Stimulated activated naive CD8-positive, alpha-beta T cell treated with anti-CD3 and anti-CD28 coated beads, Interleukin-15, amount 100 ng/mL, for 72 hours (primary cell): ENCODE measurements around the gene KLF1.
A peak's percentile ranks its signal among the peaks of the same experiment; 100 is the strongest.
"Not testable (repeated sequence)": the region's sequence is repeated elsewhere in the genome, so short reads cannot be mapped to it uniquely, and the experiment has no call there.

Experiments
- ATAC-seq: fragments of 150-1000 bp; cut with Tn5 transposase; 2 replicates; pipeline ENCODE4 v1.10.0; 2021; ENCODE audit warnings: mild to moderate bottlenecking, moderate library complexity
- DNase-seq, 2 donors: peaks; one replicate each; pipeline ENCODE4 v3.0.0; 2021 to 2022
- H3K27ac Mint-ChIP-seq, 2 donors: one replicate each; pipeline ENCODE4 v1.8.0; 2022; ENCODE audit warnings: mild to moderate bottlenecking in 2 of 2, mixed read lengths in 2 of 2, moderate library complexity in 2 of 2
- H3K27me3 Mint-ChIP-seq: one replicate; pipeline ENCODE4 v1.8.0; 2022; ENCODE audit warnings: mixed read lengths
- H3K4me1 Mint-ChIP-seq: one replicate; pipeline ENCODE4 v1.8.0; 2022; ENCODE audit warnings: mild to moderate bottlenecking, mixed read lengths
- H3K4me3 Mint-ChIP-seq, 2 donors: one replicate each; pipeline ENCODE4 v1.8.0; 2022; ENCODE audit warnings: mild to moderate bottlenecking in 2 of 2, mixed read lengths in 2 of 2, moderate library complexity in 1 of 2
- H3K9me3 Mint-ChIP-seq, 2 donors: one replicate each; pipeline ENCODE4 v1.8.0; 2022; ENCODE audit warnings: mixed read lengths in 2 of 2

Gene KLF1

DNA sequence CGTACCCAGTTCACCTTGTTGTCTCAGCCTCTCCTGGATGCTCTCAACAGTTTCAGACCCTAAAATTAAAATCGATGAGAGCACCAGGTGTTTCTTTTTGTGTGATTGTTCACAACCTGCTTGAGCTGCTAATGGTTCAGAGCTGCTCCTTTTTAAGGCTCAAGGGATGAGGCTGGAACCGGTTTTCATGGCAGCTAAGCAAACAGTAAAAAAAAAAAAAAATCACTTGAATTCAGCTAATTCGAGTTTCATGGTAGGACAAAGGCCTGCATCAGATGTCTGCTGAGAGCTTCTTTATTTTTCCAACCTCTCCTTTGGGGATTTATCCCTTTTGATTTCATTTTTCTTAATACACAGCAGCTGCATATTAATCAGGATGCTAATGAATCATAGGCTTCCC lies 25.6 kb upstream of the KLF1 start:
- no peak for ATAC-seq
- Mint-ChIP-seq H3K9me3 (no peaks in the 10 kb centered on the region), H3K27ac (peak overlapping the region in 1 of 2 donors; percentile 1), H3K4me1 (peaks cover 36% of the 10 kb centered on the region), H3K4me3 (no peak overlapping the region), H3K27me3 (no peaks in the 10 kb centered on the region)
- no peak for DNase-seq

GRCh38 chr19:12907166-12907565 lies 20.2 kb upstream of the KLF1 start:
- Mint-ChIP-seq H3K4me3 (no peak overlapping the region), H3K27me3 (no peaks in the 10 kb centered on the region), H3K9me3 (no peaks in the 10 kb centered on the region), H3K4me1 (peaks cover 7% of the 10 kb centered on the region), H3K27ac (no peak overlapping the region)
- ATAC-seq = no peak
- no peak for DNase-seq

DNA sequence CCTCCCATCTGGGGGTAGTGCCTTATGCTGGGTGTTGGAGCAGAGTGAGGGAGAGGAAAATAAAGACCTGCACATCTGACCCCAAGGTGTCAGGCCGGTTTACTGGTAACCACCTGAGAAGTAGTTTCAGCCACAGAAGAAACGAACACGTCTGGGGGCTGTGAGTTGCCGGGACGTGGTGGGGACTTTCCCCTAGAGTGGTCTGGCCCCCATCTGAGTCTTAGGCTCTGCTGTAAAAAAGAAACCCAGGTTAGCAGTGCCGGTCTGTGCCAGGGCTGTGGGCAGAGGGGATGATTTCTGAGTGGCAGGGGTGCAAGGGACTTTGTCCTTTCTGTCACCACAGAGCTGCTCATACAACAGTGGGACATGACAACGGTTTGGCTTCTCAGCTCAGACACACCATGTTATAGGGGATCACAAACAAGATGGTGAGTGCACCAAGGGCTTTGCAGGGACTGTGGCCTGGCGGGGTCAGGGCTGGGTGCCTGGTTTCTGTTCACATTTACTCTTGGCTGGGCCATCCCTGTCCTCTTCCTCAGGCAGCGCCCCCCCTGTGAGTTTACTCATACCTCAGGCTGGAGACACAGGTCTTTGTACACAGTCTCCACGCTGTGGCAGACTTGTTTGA lies 13.0 kb upstream of the KLF1 start:
- H3K27me3 Mint-ChIP-seq = no peaks in the 10 kb centered on the region
- peak overlapping the region; percentile 63 to 74 for H3K4me3 Mint-ChIP-seq
- H3K27ac Mint-ChIP-seq = peak overlapping the region in 1 of 2 donors; percentile 54
- DNase-seq = peak; percentile 61 to 86
- H3K4me1 Mint-ChIP-seq = peaks cover 30% of the 10 kb centered on the region
- ATAC-seq = peak; percentile 98
- H3K9me3 Mint-ChIP-seq = no peaks in the 10 kb centered on the region

GRCh38 chr19:12896460-12896859 lies 9.5 kb upstream of the KLF1 start:
- ATAC-seq (no peak), DNase-seq (no peak)
- peak overlapping the region in 1 of 2 donors; percentile 74 for H3K27ac Mint-ChIP-seq
- no peaks in the 10 kb centered on the region for H3K9me3 Mint-ChIP-seq
- no peaks in the 10 kb centered on the region for H3K27me3 Mint-ChIP-seq
- no peak overlapping the region for H3K4me3 Mint-ChIP-seq
- peaks cover 48% of the 10 kb centered on the region for H3K4me1 Mint-ChIP-seq

- no peak for ATAC-seq
- DNase-seq = no peak
- Mint-ChIP-seq H3K4me3 (peak overlapping the region in 1 of 2 donors; percentile 35), H3K27me3 (no peaks in the 10 kb centered on the region), H3K4me1 (peaks cover 45% of the 10 kb centered on the region), H3K27ac (peak overlapping the region in 1 of 2 donors; percentile 13), H3K9me3 (no peaks in the 10 kb centered on the region)
Observed at GRCh38 chr19:12893582-12893981, 6.6 kb upstream of the KLF1 start.

DNA sequence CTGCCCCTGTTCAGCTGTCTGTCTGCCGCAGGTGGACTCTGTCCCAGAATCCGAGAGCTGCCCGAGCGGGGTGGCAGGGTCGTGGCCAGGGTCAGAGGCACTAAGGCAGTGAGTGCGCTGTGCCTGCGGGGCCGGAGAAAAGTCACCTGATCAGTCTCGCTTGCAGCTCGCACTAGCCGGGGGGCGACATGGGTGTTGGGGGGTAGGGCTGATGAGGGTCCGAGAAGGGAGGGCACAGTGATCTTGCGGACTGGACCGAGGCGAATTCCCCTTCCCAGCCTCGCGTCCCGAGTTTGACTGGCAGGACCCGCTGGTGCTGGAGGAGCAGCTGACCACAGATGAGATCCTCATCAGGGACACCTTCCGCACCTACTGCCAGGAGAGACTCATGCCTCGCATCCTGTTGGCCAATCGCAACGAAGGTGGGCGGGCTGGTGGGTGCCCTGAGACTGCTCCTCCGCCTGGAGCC lies 4.6 kb upstream of the KLF1 start:
- DNase-seq (peak in 1 of 2 donors; percentile 24), ATAC-seq (no peak)
- no peaks in the 10 kb centered on the region for H3K27me3 Mint-ChIP-seq
- H3K9me3 Mint-ChIP-seq = no peaks in the 10 kb centered on the region
- H3K27ac Mint-ChIP-seq = peak overlapping the region in 1 of 2 donors; percentile 81
- H3K4me3 Mint-ChIP-seq = peak overlapping the region; percentile 98 to 99
- H3K4me1 Mint-ChIP-seq = peaks cover 42% of the 10 kb centered on the region

DNA sequence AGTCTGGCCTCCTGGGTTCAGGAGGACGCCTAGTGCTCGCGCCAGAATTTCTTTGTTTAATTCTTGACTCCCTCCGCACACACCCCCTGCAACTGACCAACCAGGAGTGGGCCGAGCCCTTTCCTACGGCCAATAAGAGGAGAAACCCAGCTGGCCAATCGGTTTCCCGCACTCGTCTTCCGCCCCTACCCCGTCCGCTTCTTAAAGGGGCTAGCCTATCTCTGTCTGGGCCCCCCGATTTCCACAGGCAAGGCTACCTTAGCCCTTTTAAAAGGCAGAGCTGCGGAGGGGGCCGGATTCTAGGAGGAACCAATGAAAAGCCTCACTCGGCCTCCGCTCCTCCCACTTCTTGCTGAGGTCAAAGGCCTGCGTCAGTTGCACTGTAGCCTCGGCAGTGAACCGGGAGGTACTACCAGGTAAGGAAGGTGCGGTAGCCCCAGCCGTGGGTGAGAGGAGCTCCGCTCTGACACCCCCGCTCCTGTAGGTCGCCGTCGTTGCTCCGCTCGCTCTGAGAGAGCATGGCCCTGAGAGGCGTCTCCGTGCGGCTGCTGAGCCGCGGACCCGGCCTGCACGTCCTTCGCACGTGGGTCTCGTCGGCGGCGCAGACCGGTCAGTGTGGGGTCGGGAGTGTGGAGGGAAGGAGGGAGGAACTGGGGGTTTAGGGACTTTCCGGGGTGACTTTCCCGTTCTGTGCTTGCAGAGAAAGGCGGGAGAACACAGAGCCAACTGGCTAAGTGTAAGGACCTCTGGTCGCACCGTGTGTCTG lies 4.0 kb upstream of the KLF1 start, which contains the start of gene GCDH:
GCDH (plus strand) TSS at position 374 of the 766 bp plus-strand sequence; CDS start at position 519, 145 bp downstream.
- Mint-ChIP-seq H3K4me3 (peak within 1 kb of the TSS; percentile 98 to 99), H3K27ac (peak within 1 kb of the TSS; percentile 91 to 94), H3K4me1 (peaks cover 48% of the 10 kb centered on the region), H3K9me3 (no peaks in the 10 kb centered on the region), H3K27me3 (no peaks in the 10 kb centered on the region)
- DNase-seq (peak; percentile 94 to 98), ATAC-seq (peak; percentile 98)

DNA sequence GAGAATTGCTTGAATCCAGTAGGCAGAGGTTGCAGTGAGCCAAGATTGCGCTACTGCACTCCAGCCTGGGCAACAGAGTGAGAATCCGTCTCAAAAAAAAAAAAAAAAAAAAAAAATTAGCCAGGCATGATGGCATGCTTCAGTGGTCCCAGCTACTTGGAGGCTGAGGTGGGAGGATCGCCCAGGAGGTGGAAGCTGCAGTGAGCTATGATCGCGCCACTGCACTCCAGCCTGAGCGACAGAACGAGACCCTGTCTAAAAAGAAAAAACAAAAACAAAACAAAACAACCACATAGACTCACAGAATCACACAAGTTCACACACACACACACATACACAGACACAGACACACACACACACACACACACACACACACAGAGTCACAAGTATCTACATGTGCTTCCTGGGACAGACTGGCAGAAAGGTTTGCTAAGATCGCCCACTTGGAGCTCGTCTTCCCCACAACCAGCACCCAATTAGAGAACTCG lies 3.3 kb upstream of the KLF1 start:
- DNase-seq, H3K27me3 Mint-ChIP-seq, ATAC-seq, H3K9me3 Mint-ChIP-seq: not testable (repeated sequence)
- Mint-ChIP-seq H3K4me3 (peak overlapping the region; percentile 98 to 99), H3K4me1 (peaks cover 48% of the 10 kb centered on the region), H3K27ac (peak overlapping the region in 1 of 2 donors; percentile 91)

DNA sequence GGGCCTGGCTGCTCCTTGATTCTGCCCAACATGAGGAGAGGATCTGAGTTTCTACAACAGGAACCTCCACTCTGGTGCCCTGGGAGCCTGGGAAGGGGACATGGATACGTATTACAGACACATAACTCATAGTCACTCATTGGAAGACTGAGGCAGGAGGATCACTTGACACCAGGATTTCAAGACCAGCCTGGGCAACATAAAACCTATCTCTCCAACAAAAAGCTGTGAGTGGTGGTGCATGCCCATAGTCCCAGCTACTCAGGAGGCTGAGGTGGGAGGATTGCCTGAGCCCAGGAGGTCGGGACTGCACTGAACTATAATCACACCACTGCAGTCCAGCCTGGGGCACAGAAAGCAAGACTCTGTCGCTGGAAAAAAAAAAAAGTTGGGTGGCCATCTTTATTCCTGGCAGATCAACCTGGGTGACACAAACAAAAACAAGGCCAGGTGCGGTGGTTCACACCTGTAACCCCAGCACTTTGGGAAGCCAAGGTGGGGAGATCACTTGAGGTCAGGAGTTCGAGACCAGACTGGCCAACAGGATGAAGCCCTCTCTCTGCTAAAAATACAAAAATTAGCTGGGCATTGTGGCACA lies 1.1 kb upstream of the KLF1 start:
- no peak overlapping the region for H3K4me3 Mint-ChIP-seq
- DNase-seq (no peak), ATAC-seq (no peak)
- peaks cover 0 to 8% of the 10 kb centered on the region in 2 donors for H3K9me3 Mint-ChIP-seq
- no peak overlapping the region for H3K27ac Mint-ChIP-seq
- peaks cover 49% of the 10 kb centered on the region for H3K4me1 Mint-ChIP-seq
- no peaks in the 10 kb centered on the region for H3K27me3 Mint-ChIP-seq

DNA sequence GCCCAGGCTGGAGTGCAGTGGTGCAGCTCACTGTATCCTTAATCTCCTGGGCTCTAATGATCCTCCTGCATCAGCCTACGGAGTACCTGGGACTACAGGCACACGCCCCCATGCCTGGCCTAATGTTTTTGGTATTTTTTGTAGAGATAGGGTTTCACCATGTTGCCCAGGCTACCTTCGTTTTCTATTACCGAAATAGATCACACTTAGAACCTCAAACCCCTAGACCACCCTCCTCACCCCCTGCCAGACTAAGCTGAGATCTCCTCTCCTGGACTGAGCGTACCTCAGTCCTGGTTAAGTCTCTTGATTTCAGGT lies 391 bp downstream of the KLF1 start:
- Mint-ChIP-seq H3K27ac (peak overlapping the region in 1 of 2 donors; percentile 69), H3K4me3 (peak overlapping the region; percentile 79 to 80), H3K4me1 (peaks cover 48% of the 10 kb centered on the region), H3K27me3 (no peaks in the 10 kb centered on the region), H3K9me3 (peaks cover 0 to 8% of the 10 kb centered on the region in 2 donors)
- no peak for ATAC-seq
- DNase-seq = no peak

GRCh38 chr19:12885749-12886650 lies 1.0 kb downstream of the KLF1 start:
- peak; percentile 39 for ATAC-seq
- Mint-ChIP-seq H3K27ac (peak overlapping the region; percentile 12 to 69), H3K4me3 (peak overlapping the region; percentile 79 to 80), H3K4me1 (peaks cover 42% of the 10 kb centered on the region), H3K9me3 (peaks cover 0 to 8% of the 10 kb centered on the region in 2 donors), H3K27me3 (no peaks in the 10 kb centered on the region)
- no peak for DNase-seq

DNA sequence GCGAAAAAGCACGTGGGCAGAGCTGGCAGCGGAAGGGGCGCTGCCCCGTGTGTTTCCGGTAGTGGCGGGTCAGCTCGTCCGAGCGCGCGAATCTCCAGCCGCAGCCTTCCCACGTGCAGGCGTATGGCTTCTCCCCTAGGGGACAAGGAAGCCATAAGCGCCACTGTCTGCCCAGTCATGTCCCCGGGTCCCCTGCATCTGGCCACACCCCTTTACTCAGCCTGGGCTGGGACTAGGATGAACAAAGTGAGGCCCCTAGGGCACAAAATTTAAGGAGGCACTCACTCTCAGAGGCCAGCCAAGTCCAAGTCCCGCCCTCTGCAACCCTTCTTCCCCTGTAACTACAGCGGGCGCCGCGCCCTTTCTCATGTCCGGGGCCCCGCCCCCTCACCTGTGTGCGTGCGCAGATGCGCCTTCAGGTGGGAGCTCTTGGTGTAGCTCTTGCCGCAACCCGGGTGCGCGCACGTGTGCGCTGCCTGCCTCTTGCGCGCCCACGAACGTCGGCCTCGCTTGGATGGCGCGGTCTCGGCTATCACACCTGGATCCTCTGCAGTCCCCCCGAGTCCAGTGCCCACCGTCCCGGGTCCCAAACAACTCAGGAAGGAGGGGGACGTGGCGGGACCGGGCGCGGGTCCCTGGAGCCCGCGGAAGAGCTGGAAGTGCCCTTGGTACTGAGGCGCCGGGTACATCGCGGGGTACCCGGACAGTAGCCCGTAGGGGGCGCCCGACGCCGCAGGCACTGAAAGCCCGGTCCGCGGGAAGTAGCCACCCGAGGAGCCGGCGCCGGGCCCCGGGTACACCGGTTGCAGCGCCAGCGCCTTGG lies 1.9 kb downstream of the KLF1 start:
- peak overlapping the region; percentile 70 to 91 for H3K27ac Mint-ChIP-seq
- ATAC-seq (peak; percentile 86), DNase-seq (peak; percentile 94 to 97)
- no peaks in the 10 kb centered on the region for H3K27me3 Mint-ChIP-seq
- H3K9me3 Mint-ChIP-seq = peaks cover 0 to 8% of the 10 kb centered on the region in 2 donors
- H3K4me3 Mint-ChIP-seq = peak overlapping the region; percentile 89 to 97
- peaks cover 41% of the 10 kb centered on the region for H3K4me1 Mint-ChIP-seq

DNA sequence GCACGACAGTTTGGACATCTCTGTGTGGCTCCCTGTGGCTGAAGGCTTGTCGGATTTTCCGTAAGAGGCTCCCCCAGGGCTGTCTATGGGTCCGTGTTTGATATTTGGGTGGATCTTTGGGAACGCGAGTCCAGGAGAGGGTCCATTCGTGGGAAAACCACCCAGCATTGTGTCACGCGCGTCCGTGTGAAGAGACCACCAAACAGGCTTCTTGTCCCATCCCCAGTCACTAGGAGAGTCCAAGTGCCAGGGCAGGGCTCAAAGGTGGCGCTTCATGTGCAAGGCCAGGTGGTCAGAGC lies 2.4 kb downstream of the KLF1 start:
- no peak for ATAC-seq
- H3K27me3 Mint-ChIP-seq = no peaks in the 10 kb centered on the region
- H3K4me3 Mint-ChIP-seq = peak overlapping the region; percentile 89 to 97
- H3K4me1 Mint-ChIP-seq = peaks cover 41% of the 10 kb centered on the region
- no peak overlapping the region for H3K27ac Mint-ChIP-seq
- DNase-seq = no peak
- peaks cover 0 to 8% of the 10 kb centered on the region in 2 donors for H3K9me3 Mint-ChIP-seq

DNA sequence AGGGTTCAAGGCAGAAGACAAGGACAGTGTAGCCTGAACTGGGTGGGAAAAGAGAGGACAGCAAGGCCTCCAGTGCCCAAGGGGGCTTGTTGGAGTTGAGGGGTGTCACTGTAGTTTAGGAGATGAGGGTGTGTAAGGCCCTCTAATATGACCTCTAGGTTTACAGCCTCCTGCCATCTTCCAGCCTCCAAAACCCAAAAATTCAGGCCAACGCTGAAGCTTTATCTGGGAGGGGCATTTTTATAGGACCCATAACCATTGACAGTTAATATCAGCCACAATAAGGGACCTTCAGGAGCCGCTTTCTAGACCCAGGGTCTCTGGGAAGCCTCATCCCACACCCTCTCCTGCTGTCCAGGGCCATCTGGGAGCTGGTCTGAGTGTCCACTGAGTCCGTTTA lies 2.8 kb downstream of the KLF1 start:
- ATAC-seq (no peak), DNase-seq (no peak)
- H3K27me3 Mint-ChIP-seq = no peaks in the 10 kb centered on the region
- H3K4me1 Mint-ChIP-seq = peaks cover 44% of the 10 kb centered on the region
- H3K9me3 Mint-ChIP-seq = peaks cover 0 to 8% of the 10 kb centered on the region in 2 donors
- peak overlapping the region; percentile 89 to 97 for H3K4me3 Mint-ChIP-seq
- no peak overlapping the region for H3K27ac Mint-ChIP-seq
